Activated CD4-positive, alpha-beta T cell treated with anti-CD3 and anti-CD28 coated beads, Interleukin-2, amount 10 ng/mL, durations not matched to agents 7 days and 5 days (primary cell): ENCODE data around the gene CHRND. TPM values are rescaled to one million over a fixed set of nuclear protein-coding genes. Genes with fewer than 3 reads are reported as not detected.

ENCODE experiments used
- CTCF ChIA-PET: fragments of 350-600 bp; sonication (Branson Sonifier 250); formaldehyde crosslinking; loops from one replicate; lab custom pipeline; 2021; ENCODE audit warnings: antibody characterized with exemption; lab: Charles Lee
- POLR2A ChIA-PET: fragments of 350-600 bp; sonication (Branson Sonifier 250); formaldehyde crosslinking; loops from one replicate; lab custom pipeline; 2021; ENCODE audit warnings: antibody characterized with exemption; lab: Charles Lee
- DNase-seq: peaks from one replicate; pipeline ENCODE4 v3.0.0-alpha.2; 2020
- H3K27ac Mint-ChIP-seq: one replicate; pipeline ENCODE4 v1.8.0; 2021; ENCODE audit warnings: mild to moderate bottlenecking, moderate library complexity, mixed read lengths
- H3K27me3 Mint-ChIP-seq: one replicate; pipeline ENCODE4 v1.8.0; 2021; ENCODE audit warnings: mixed read lengths
- H3K36me3 Mint-ChIP-seq: one replicate; pipeline ENCODE4 v1.8.0; 2021; ENCODE audit warnings: low read depth, mixed read lengths
- H3K4me1 Mint-ChIP-seq: one replicate; pipeline ENCODE4 v1.8.0; 2021; ENCODE audit warnings: mixed read lengths
- H3K4me3 Mint-ChIP-seq: one replicate; pipeline ENCODE4 v1.8.0; 2021; ENCODE audit warnings: mild to moderate bottlenecking, moderate library complexity, mixed read lengths
- H3K9me3 Mint-ChIP-seq: one replicate; pipeline ENCODE4 v1.8.0; 2021; ENCODE audit warnings: mixed read lengths
- total RNA-seq, 2 experiments: library from RNA; stranded (reverse); gene quantifications; one replicate each; pipeline ENCODE4 v1.2.3, GENCODE V29; 2021

Gene CHRND
- total RNA-seq, 2 experiments from 2014 or later = not detected

GRCh38 chr2:232483923-232484627 is 41.9 kb upstream of the CHRND start:
- H3K4me1 Mint-ChIP-seq = peaks cover 7% of the 10 kb centered on the region

GRCh38 chr2:232484628-232485347 is 41.2 kb upstream of the CHRND start:
- Mint-ChIP-seq H3K36me3 (no peaks in the 10 kb centered on the region), H3K27ac (no peak overlapping the region), H3K4me3 (no peak overlapping the region), H3K9me3 (no peaks in the 10 kb centered on the region), H3K4me1 (peaks cover 7% of the 10 kb centered on the region), H3K27me3 (peaks cover 34% of the 10 kb centered on the region)
- no peak for DNase-seq
- CTCF ChIA-PET = no interaction called here
- POLR2A ChIA-PET = no interaction called here

More at GRCh38 chr2:232483923-232484627, 41.9 kb upstream of the CHRND start:
- no peak for DNase-seq
- Mint-ChIP-seq H3K4me3 (no peak overlapping the region), H3K9me3 (no peaks in the 10 kb centered on the region), H3K36me3 (no peaks in the 10 kb centered on the region), H3K27ac (no peak overlapping the region), H3K27me3 (peaks cover 28% of the 10 kb centered on the region)
- CTCF ChIA-PET = no interaction called here
- POLR2A ChIA-PET = no interaction called here

- Mint-ChIP-seq H3K9me3 (no peaks in the 10 kb centered on the region), H3K36me3 (no peaks in the 10 kb centered on the region), H3K4me1 (peaks cover 7% of the 10 kb centered on the region), H3K27ac (no peak overlapping the region), H3K27me3 (peaks cover 35% of the 10 kb centered on the region), H3K4me3 (no peak overlapping the region)
- no peak for DNase-seq
- CTCF ChIA-PET = no interaction called here
- POLR2A ChIA-PET = no interaction called here
Measured at GRCh38 chr2:232485348-232485756, 40.6 kb upstream of the CHRND start.

- Mint-ChIP-seq H3K9me3 (no peaks in the 10 kb centered on the region), H3K36me3 (no peaks in the 10 kb centered on the region), H3K27me3 (peaks cover 35% of the 10 kb centered on the region), H3K4me3 (no peak overlapping the region), H3K27ac (no peak overlapping the region), H3K4me1 (peaks cover 7% of the 10 kb centered on the region)
- DNase-seq = no peak
- POLR2A ChIA-PET = no interaction called here
- CTCF ChIA-PET = no interaction called here
Measured at GRCh38 chr2:232485757-232486557, 40.0 kb upstream of the CHRND start.

GRCh38 chr2:232486558-232487384 is 39.2 kb upstream of the CHRND start:
- Mint-ChIP-seq H3K36me3 (no peaks in the 10 kb centered on the region), H3K4me3 (no peak overlapping the region), H3K4me1 (peaks cover 7% of the 10 kb centered on the region), H3K9me3 (no peaks in the 10 kb centered on the region), H3K27me3 (peaks cover 35% of the 10 kb centered on the region), H3K27ac (no peak overlapping the region)
- ChIA-PET CTCF (no interaction called here), POLR2A (no interaction called here)
- no peak for DNase-seq

- POLR2A ChIA-PET = no interaction called here
- no peak for DNase-seq
- CTCF ChIA-PET = no interaction called here
Measured at GRCh38 chr2:232487385-232488096, 38.4 kb upstream of the CHRND start, which contains the start of gene ECEL1. TSS of gene ECEL1 (minus strand) at chr2:232487834. CDS start at chr2:232486653, 1,181 bp downstream.

GRCh38 chr2:232488097-232488711 is 37.8 kb upstream of the CHRND start:
- H3K9me3 Mint-ChIP-seq = no peaks in the 10 kb centered on the region
- H3K4me1 Mint-ChIP-seq = peaks cover 7% of the 10 kb centered on the region
- H3K27me3 Mint-ChIP-seq = peaks cover 35% of the 10 kb centered on the region
- ChIA-PET CTCF (no interaction called here), POLR2A (no interaction called here)
- H3K36me3 Mint-ChIP-seq = no peaks in the 10 kb centered on the region
- no peak overlapping the region for H3K4me3 Mint-ChIP-seq
- no peak overlapping the region for H3K27ac Mint-ChIP-seq
- DNase-seq = no peak

More at GRCh38 chr2:232487385-232488096, 38.4 kb upstream of the CHRND start, which contains the start of gene ECEL1:
- Mint-ChIP-seq H3K4me3 (no peak within 1 kb of the TSS), H3K36me3 (no peaks in the 10 kb centered on the region), H3K9me3 (no peaks in the 10 kb centered on the region), H3K4me1 (peaks cover 7% of the 10 kb centered on the region), H3K27ac (no peak within 1 kb of the TSS), H3K27me3 (peaks cover 35% of the 10 kb centered on the region)

GRCh38 chr2:232488721-232489300 is 37.1 kb upstream of the CHRND start:
- no peaks in the 10 kb centered on the region for H3K9me3 Mint-ChIP-seq
- H3K27me3 Mint-ChIP-seq = peaks cover 35% of the 10 kb centered on the region
- no peak overlapping the region for H3K4me3 Mint-ChIP-seq
- ChIA-PET POLR2A (no interaction called here), CTCF (interaction anchor here (1.4 kb wide), 1 partner anchor 10 kb away, joined by 3 read pairs; no protein-coding TSS in a partner anchor)
- no peak for DNase-seq
- peaks cover 7% of the 10 kb centered on the region for H3K4me1 Mint-ChIP-seq
- no peaks in the 10 kb centered on the region for H3K36me3 Mint-ChIP-seq
- H3K27ac Mint-ChIP-seq = no peak overlapping the region

GRCh38 chr2:232489516-232490220 is 36.3 kb upstream of the CHRND start:
- no peaks in the 10 kb centered on the region for H3K9me3 Mint-ChIP-seq
- CTCF ChIA-PET = interaction anchor here (1.4 kb wide), 1 partner anchor 9 kb away, joined by 3 read pairs; no protein-coding TSS in a partner anchor
- POLR2A ChIA-PET = no interaction called here
- H3K4me3 Mint-ChIP-seq = no peak overlapping the region
- no peaks in the 10 kb centered on the region for H3K36me3 Mint-ChIP-seq
- no peak overlapping the region for H3K27ac Mint-ChIP-seq
- peaks cover 31% of the 10 kb centered on the region for H3K27me3 Mint-ChIP-seq
- H3K4me1 Mint-ChIP-seq = peaks cover 7% of the 10 kb centered on the region
- DNase-seq = no peak

- CTCF ChIA-PET = interaction anchor here (1.4 kb wide), 1 partner anchor 8 kb away, joined by 3 read pairs; no protein-coding TSS in a partner anchor
- POLR2A ChIA-PET = no interaction called here
- Mint-ChIP-seq H3K9me3 (no peaks in the 10 kb centered on the region), H3K27ac (no peak overlapping the region), H3K27me3 (peaks cover 23% of the 10 kb centered on the region), H3K4me3 (no peak overlapping the region), H3K36me3 (no peaks in the 10 kb centered on the region), H3K4me1 (peaks cover 3% of the 10 kb centered on the region)
- no peak for DNase-seq
Measured at GRCh38 chr2:232490221-232491138, 35.5 kb upstream of the CHRND start.
